Measurements from ENCODE around the gene IMP4.

DNA sequence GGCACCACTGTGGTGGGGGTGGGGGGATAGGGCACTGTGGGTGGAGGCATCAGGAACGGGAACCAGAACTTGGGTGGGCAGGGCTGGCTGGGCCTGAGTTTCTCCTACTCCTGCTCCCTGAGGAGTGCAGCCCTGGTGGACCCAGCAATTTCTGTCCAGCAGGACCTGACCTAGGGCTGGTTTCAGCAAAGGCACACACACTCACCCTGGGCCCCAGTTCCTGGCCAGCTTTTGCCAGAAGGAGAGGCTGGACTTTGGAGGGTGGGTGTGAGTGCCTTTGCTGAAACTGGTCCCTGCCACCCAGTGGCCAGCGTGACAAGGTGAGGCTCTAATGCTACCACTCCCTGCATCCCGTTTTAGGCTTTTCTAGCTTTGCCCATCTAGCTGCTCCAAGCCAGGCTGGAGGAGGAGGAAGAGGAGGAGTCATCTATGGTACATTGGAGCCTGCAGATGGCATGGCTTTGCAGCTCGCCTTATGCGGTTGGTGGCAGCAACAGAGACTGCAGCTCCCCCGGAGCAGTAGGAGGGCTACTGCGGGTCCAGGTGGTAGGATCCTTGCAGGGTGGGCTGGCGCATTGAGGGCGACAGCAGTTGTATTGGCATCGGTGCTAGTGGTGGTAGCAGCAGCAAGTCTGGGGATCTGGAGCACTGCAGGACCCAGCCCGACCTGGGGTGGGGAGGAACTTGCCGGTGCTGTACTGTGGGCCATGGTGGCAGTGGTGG, 40.4 kb upstream of the IMP4 start:
- no peak for TF ChIP-seq ATF1 (CRISPR knock-in tag; IDR thresholded peaks at IDR 0.05)
- TF ChIP-seq ELF4 (CRISPR knock-in tag; IDR thresholded peaks at IDR 0.05; ENCODE audit: low read depth), result no peak
- TF ChIP-seq, protein P1, sequence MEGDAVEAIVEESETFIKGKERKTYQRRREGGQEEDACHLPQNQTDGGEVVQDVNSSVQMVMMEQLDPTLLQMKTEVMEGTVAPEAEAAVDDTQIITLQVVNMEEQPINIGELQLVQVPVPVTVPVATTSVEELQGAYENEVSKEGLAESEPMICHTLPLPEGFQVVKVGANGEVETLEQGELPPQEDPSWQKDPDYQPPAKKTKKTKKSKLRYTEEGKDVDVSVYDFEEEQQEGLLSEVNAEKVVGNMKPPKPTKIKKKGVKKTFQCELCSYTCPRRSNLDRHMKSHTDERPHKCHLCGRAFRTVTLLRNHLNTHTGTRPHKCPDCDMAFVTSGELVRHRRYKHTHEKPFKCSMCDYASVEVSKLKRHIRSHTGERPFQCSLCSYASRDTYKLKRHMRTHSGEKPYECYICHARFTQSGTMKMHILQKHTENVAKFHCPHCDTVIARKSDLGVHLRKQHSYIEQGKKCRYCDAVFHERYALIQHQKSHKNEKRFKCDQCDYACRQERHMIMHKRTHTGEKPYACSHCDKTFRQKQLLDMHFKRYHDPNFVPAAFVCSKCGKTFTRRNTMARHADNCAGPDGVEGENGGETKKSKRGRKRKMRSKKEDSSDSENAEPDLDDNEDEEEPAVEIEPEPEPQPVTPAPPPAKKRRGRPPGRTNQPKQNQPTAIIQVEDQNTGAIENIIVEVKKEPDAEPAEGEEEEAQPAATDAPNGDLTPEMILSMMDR (IDR thresholded peaks at IDR 0.05), result no peak
- TF ChIP-seq, protein P2, sequence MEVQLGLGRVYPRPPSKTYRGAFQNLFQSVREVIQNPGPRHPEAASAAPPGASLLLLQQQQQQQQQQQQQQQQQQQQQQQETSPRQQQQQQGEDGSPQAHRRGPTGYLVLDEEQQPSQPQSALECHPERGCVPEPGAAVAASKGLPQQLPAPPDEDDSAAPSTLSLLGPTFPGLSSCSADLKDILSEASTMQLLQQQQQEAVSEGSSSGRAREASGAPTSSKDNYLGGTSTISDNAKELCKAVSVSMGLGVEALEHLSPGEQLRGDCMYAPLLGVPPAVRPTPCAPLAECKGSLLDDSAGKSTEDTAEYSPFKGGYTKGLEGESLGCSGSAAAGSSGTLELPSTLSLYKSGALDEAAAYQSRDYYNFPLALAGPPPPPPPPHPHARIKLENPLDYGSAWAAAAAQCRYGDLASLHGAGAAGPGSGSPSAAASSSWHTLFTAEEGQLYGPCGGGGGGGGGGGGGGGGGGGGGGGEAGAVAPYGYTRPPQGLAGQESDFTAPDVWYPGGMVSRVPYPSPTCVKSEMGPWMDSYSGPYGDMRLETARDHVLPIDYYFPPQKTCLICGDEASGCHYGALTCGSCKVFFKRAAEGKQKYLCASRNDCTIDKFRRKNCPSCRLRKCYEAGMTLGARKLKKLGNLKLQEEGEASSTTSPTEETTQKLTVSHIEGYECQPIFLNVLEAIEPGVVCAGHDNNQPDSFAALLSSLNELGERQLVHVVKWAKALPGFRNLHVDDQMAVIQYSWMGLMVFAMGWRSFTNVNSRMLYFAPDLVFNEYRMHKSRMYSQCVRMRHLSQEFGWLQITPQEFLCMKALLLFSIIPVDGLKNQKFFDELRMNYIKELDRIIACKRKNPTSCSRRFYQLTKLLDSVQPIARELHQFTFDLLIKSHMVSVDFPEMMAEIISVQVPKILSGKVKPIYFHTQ (CRISPR knock-in tag; IDR thresholded peaks at IDR 0.05), result no peak
- TF ChIP-seq NR2C2 (CRISPR knock-in tag; IDR thresholded peaks at IDR 0.05), result no peak
- TF ChIP-seq SP1 (CRISPR knock-in tag; conservative IDR thresholded peaks at IDR 0.05), result no peak
- TF ChIP-seq, protein P3, sequence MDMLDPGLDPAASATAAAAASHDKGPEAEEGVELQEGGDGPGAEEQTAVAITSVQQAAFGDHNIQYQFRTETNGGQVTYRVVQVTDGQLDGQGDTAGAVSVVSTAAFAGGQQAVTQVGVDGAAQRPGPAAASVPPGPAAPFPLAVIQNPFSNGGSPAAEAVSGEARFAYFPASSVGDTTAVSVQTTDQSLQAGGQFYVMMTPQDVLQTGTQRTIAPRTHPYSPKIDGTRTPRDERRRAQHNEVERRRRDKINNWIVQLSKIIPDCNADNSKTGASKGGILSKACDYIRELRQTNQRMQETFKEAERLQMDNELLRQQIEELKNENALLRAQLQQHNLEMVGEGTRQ (CRISPR knock-in tag; IDR thresholded peaks at IDR 0.05), result no peak
- TF ChIP-seq TEAD4 (CRISPR knock-in tag; IDR thresholded peaks at IDR 0.05), result no peak
- TF ChIP-seq, protein P4, sequence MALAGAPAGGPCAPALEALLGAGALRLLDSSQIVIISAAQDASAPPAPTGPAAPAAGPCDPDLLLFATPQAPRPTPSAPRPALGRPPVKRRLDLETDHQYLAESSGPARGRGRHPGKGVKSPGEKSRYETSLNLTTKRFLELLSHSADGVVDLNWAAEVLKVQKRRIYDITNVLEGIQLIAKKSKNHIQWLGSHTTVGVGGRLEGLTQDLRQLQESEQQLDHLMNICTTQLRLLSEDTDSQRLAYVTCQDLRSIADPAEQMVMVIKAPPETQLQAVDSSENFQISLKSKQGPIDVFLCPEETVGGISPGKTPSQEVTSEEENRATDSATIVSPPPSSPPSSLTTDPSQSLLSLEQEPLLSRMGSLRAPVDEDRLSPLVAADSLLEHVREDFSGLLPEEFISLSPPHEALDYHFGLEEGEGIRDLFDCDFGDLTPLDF (CRISPR knock-in tag; IDR thresholded peaks at IDR 0.05), result no peak

All from WTC11 (cell line).